Gastroesophageal sphincter (tissue), 4 donors: ENCODE results near the gene EEF1AKMT4. TPM values are rescaled to one million over a fixed set of nuclear protein-coding genes. Genes with fewer than 3 reads are reported as not detected.
A peak's percentile ranks its signal among the peaks of the same experiment; 100 is the strongest.

Source experiments
- ATAC-seq: fragments of 150-250 bp; one replicate; pipeline ENCODE4 v1.9.1; 2016; ENCODE audit warnings: mild to moderate bottlenecking, moderate library complexity
- H3K27ac ChIP-seq, 4 donors: fragments of 200-600 bp; sonication (generic) in 3 of 4; 1 replicate in 3 of 4; 2 replicates in 1 of 4; pipeline ENCODE4 v1.5.1; 2016 to 2019
- H3K27me3 ChIP-seq: fragments of 200-600 bp; sonication (generic); one replicate; pipeline ENCODE4 v1.5.1; 2019
- H3K36me3 ChIP-seq, 2 donors: fragments of 200-600 bp; sonication (generic); one replicate each; pipeline ENCODE4 v1.5.1; 2019; ENCODE audit warnings: control low read depth in 1 of 2
- H3K4me1 ChIP-seq, 3 donors: fragments of 200-600 bp; sonication (generic); 1 replicate in 2 of 3; 2 replicates in 1 of 3; pipeline ENCODE4 v1.5.1; 2016 to 2019; ENCODE audit warnings: control low read depth in 2 of 3
- H3K4me3 ChIP-seq, 2 donors: fragments of 200-600 bp; sonication (generic); one replicate each; pipeline ENCODE4 v1.5.1; 2019; ENCODE audit warnings: mild to moderate bottlenecking in 1 of 2, moderate library complexity in 1 of 2
- H3K9me3 ChIP-seq, 3 donors: fragments of 200-600 bp; sonication (generic); one replicate each; pipeline ENCODE4 v1.5.1; 2017 to 2019; ENCODE audit warnings: control low read depth in 2 of 3
- EP300 ChIP-seq: sonication (generic); formaldehyde crosslinking; IDR thresholded peaks from one replicate; pipeline ENCODE4 v1.6.1; 2017; ENCODE audit warnings: antibody characterized with exemption, mild to moderate bottlenecking
- POLR2A ChIP-seq, 2 donors: fragments of 450-650 bp; IDR thresholded peaks; one replicate each; pipeline ENCODE4 v1.6.1; 2017; ENCODE audit warnings: antibody characterized with exemption in 2 of 2, mild to moderate bottlenecking in 2 of 2, moderate library complexity in 1 of 2
- POLR2AphosphoS5 ChIP-seq: sonication (generic); formaldehyde crosslinking; IDR thresholded peaks from one replicate; pipeline ENCODE4 v1.6.1; 2017; ENCODE audit warnings: antibody characterized with exemption
- WGBS, 2 donors: methylation state at CpG; one replicate each; pipeline ENCODE4 v1.1.5; 2018; ENCODE audit warnings: low coverage in 1 of 2; 5-methylcytosine and 5-hydroxymethylcytosine counted together
- total RNA-seq, 4 donors: library from RNA; depleted of rRNA; stranded (reverse); fragments of >200 nt; gene quantifications; one replicate each; pipeline ENCODE4 v1.1.0, GENCODE V29; 2016
- TF ChIP-seq, protein P1 (sequence below), 4 experiments: fragments of 200-600 bp in 2 of 4; fragments of 450-650 bp in 2 of 4; sonication (generic) in 1 of 4; IDR thresholded peaks; one replicate each; pipeline ENCODE4 v1.5.1; 2017 to 2019; ENCODE audit warnings: antibody characterized with exemption in 4 of 4, mild to moderate bottlenecking in 2 of 4, moderate library complexity in 2 of 4

EEF1AKMT4 gene
- total RNA-seq, 4 donors from 2014 or later = 1.4 to 3.8 (median 2.2) TPM

DNA sequence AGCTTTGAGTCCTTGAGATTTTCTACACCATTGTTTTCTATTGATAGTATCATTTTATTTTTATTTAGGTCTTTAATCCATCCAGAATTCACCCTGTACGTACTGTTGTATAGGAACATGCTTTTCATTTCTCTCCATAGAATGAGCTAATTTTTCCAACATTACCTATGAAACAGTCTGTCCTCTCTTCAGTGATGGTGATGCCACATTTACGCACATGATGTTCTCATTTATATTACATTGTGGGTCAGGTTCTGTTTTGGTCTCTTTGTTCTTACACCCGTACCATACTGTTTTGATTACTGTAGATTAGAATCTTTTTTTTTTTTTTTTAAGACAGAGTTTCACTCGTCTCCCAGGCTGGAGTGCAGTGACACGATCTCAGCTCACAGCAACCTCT is 37.8 kb upstream of the EEF1AKMT4 start:
- TF ChIP-seq EP300 (no peak), POLR2AphosphoS5 (no peak), POLR2A (IDR thresholded peaks at IDR 0.05) (no peak)
- TF ChIP-seq, protein P1, sequence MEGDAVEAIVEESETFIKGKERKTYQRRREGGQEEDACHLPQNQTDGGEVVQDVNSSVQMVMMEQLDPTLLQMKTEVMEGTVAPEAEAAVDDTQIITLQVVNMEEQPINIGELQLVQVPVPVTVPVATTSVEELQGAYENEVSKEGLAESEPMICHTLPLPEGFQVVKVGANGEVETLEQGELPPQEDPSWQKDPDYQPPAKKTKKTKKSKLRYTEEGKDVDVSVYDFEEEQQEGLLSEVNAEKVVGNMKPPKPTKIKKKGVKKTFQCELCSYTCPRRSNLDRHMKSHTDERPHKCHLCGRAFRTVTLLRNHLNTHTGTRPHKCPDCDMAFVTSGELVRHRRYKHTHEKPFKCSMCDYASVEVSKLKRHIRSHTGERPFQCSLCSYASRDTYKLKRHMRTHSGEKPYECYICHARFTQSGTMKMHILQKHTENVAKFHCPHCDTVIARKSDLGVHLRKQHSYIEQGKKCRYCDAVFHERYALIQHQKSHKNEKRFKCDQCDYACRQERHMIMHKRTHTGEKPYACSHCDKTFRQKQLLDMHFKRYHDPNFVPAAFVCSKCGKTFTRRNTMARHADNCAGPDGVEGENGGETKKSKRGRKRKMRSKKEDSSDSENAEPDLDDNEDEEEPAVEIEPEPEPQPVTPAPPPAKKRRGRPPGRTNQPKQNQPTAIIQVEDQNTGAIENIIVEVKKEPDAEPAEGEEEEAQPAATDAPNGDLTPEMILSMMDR (IDR thresholded peaks at IDR 0.05) = no peak
- H3K9me3 ChIP-seq = no peaks in the 10 kb centered on the region
- H3K27ac ChIP-seq = no peak overlapping the region
- no peak for ATAC-seq
- no peak overlapping the region for H3K4me3 ChIP-seq
- H3K36me3 ChIP-seq = no peaks in the 10 kb centered on the region
- peaks cover 0 to 11% (median 0%) of the 10 kb centered on the region in 3 donors for H3K4me1 ChIP-seq
- 67 to 77% methylated on average over 4 to 5 of the region's 5 CpGs for WGBS, 2 donors
- H3K27me3 ChIP-seq = peaks cover 7% of the 10 kb centered on the region

DNA sequence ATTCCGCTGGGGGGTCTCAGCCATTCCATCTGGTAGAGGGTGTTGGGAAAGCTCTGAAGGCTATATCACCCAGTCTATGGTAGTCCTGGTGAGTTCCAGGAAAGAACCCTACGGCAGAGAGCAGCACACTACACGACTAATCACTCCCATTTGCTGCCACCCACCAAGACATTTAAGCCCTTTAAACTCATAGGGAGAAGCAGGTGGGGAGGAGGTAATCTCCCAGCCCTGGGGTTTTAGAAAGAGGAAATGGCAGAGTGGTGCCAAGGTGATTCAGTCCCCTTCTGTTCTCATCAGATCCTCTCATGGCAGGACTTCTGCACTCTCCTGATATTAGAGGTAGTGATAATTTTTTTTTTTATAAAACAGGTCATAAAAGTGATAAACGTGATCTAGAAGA is 30.7 kb upstream of the EEF1AKMT4 start:
- Histone ChIP-seq H3K4me3 (no peak overlapping the region), H3K36me3 (no peaks in the 10 kb centered on the region), H3K9me3 (no peaks in the 10 kb centered on the region), H3K27me3 (peaks cover 34% of the 10 kb centered on the region), H3K4me1 (no peaks in the 10 kb centered on the region), H3K27ac (no peak overlapping the region)
- no peak for ATAC-seq
- no peak for TF ChIP-seq POLR2A (IDR thresholded peaks at IDR 0.05)
- TF ChIP-seq POLR2AphosphoS5 = no peak
- TF ChIP-seq, protein P1 (IDR thresholded peaks at IDR 0.05) = no peak
- no peak for TF ChIP-seq EP300
- 53 to 54% methylated on average over 1 of the region's 4 CpGs for WGBS, 2 donors

DNA sequence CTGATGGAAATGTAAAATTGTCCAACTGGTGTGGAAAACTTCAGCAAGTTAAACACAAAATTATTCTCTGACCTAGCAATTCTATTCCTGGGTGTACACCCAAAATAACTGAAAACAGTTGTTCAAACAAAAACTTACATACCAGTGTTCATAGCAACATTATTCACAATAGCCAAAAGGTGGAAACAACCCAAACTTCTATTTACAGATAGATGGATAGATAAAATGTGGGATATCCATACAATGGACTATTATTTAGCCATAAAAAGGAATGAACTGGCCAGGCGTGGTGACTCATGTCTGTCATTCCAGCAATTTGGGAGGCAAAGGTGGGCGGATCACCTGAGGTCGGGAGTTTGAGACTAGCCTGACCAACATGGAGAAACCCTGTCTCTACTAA is 27.0 kb upstream of the EEF1AKMT4 start:
- TF ChIP-seq EP300 (no peak), POLR2AphosphoS5 (no peak), POLR2A (IDR thresholded peaks at IDR 0.05) (no peak)
- TF ChIP-seq, protein P1 (IDR thresholded peaks at IDR 0.05) = no peak
- H3K36me3 ChIP-seq = no peaks in the 10 kb centered on the region
- WGBS, 2 donors = 62 to 74% methylated on average over 3 of the region's 3 CpGs
- H3K4me3 ChIP-seq = no peak overlapping the region
- H3K27ac ChIP-seq = no peak overlapping the region
- ATAC-seq = no peak
- H3K4me1 ChIP-seq = no peaks in the 10 kb centered on the region
- no peaks in the 10 kb centered on the region for H3K9me3 ChIP-seq
- peaks cover 63% of the 10 kb centered on the region for H3K27me3 ChIP-seq

DNA sequence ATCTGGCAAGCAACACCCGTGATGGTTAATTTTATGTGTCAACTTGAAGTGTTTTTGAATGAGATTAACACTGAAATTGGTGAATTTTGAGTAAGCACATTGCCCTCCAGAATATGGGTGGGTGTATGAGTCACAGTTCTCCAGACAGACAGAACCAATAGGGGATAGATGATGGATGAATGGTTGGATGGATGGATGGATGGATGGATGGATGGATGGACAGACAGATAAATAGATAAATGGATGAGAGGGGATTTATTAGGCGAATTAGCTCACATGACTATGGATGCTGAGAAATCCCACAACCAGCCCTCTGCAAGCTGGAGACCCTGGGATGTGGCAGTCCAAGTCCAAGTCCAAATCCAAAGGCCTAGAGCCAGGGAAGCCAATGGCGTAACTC is 25.5 kb upstream of the EEF1AKMT4 start:
- Histone ChIP-seq H3K36me3 (no peaks in the 10 kb centered on the region), H3K4me1 (peaks cover 0 to 7% (median 3%) of the 10 kb centered on the region in 3 donors), H3K4me3 (no peak overlapping the region), H3K27me3 (peaks cover 69% of the 10 kb centered on the region), H3K9me3 (no peaks in the 10 kb centered on the region), H3K27ac (no peak overlapping the region)
- TF ChIP-seq, protein P1 (IDR thresholded peaks at IDR 0.05) = no peak
- TF ChIP-seq POLR2A (IDR thresholded peaks at IDR 0.05) (no peak), POLR2AphosphoS5 (no peak), EP300 (no peak)
- no peak for ATAC-seq
- 67 to 81% methylated on average over 3 of the region's 3 CpGs for WGBS, 2 donors

DNA sequence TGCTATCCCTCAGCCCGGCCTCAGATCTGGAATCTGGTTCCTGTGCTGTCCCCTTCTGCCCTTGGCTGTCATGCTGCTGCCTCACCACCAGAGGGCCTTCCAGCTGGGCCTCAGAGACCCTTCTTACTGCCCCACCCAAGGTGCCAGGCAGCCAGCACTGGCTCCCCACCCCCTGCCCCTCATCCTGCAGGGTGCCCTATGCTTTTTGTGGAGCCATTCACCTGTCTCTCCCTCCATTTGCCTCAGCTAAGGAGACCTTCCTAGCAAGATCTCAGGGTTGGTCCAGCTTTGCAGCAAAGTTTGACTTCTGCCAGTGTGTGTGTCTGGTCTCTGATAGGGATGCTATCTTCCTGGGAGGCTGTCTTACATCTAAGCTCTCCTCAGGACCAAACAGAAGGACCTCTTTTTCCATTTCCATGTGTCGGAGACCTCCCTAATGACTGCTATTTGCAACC is 22.0 kb upstream of the EEF1AKMT4 start:
- 30 to 40% methylated on average over 1 to 2 of the region's 2 CpGs for WGBS, 2 donors
- H3K36me3 ChIP-seq = no peaks in the 10 kb centered on the region
- H3K4me1 ChIP-seq = peaks cover 0 to 29% (median 23%) of the 10 kb centered on the region in 3 donors
- H3K9me3 ChIP-seq = no peaks in the 10 kb centered on the region
- TF ChIP-seq POLR2AphosphoS5 (no peak), EP300 (no peak), POLR2A (IDR thresholded peaks at IDR 0.05) (no peak)
- TF ChIP-seq, protein P1 (IDR thresholded peaks at IDR 0.05) = peak in 2 of 4 experiments; percentile 36 to 73
- no peak overlapping the region for H3K4me3 ChIP-seq
- no peak for ATAC-seq
- H3K27me3 ChIP-seq = peaks cover 84% of the 10 kb centered on the region
- no peak overlapping the region for H3K27ac ChIP-seq
